HG02798 (cell line): Measurements from ENCODE around the gene GRM1.
"Not testable (repeated sequence)": the region's sequence is repeated elsewhere in the genome, so short reads cannot be mapped to it uniquely, and the experiment has no call there.

Source experiments
- ATAC-seq: cut with Tn5 transposase; IDR thresholded peaks from one replicate; pipeline ENCODE4 v1.9.1; 2021; ENCODE audit warnings: mild to moderate bottlenecking; ENCODE audit not compliant: unreplicated experiment, poor library complexity

Gene GRM1

GRCh38 chr6:146189131-146189530 is 160.3 kb downstream of the GRM1 start:
- no peak for ATAC-seq

GRCh38 chr6:146190581-146190980 is 161.7 kb downstream of the GRM1 start:
- ATAC-seq, result no peak

DNA sequence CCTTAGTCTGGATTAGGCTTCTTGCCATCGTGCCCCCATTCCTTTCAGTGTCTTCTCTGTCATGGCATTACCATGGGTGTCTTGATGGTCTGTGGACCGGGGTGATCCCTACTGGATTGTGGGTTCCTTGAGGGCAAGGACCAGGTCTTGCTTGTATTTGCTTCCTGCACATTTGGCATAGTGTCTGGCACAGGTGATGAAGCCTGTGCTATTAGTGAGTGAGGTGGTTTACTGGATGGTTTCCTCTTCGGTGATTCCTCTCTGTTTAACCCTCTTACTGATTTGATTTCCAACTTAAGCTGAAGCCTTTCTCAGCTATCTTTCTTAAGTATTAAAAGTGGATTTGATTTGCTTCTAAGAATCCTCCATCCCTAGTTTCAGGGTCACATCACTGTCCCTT is 162.3 kb downstream of the GRM1 start:
- no peak for ATAC-seq

GRCh38 chr6:146191612-146192011 is 162.8 kb downstream of the GRM1 start:
- ATAC-seq, result no peak

DNA sequence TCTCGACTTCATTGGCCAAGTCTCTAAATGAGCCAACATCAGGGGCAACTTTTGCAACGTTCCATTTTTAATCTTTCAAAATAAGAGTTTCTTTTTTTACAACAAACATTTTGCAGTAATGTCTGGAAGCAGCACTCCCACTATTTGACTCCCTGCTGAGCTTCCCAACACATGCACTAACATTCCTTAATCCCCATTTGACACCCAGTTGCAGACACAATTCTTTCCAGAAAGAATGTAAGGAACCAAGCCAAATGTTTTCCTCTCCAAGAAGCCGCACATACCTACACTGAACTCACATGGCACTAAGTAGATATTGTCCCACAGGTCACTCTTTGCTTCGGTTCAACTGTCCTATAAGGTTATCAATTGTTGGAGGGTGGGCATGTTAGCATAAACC is 165.6 kb downstream of the GRM1 start:
- ATAC-seq, result no peak

DNA sequence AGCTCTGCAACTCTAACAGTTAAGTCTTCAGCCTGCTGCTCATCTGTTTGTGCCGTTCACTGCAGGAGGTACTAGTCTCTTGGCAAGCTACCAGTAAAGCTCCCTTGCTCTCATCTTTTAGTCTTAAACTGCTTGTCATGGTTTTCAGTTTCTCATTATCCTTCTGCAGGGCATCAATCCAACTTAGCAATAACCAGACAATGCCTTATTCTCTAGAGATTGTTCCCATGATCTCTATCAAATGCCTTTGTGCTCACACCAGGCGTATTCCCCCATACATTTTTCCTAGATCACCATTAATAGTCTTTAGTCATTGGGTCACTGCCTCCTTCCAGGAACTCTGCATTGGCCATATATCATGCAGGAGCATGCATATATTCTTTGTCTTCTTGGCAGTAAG is 171.3 kb downstream of the GRM1 start:
- no peak for ATAC-seq

DNA sequence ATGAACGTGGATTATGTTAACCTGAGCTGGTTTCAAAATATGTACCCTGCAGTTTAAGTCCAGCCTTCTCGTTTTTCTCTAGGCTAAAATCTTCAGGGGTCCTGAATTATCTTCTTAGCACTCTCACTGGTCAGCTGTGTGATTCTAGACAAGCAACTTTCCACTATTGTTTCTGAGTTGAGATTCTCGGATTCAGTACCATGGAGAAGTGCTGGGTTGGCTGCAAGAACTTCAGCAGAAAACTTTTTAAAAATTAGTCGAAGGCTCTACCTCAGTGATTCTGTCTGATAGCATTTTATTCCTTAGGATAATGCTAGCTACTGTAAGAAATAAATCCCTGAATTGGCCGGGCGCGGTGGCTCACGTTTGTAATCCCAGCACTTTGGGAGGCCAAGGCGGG is 173.7 kb downstream of the GRM1 start:
- ATAC-seq, result no peak

- no peak for ATAC-seq
Measured at GRCh38 chr6:146209942-146210341, 181.1 kb downstream of the GRM1 start.

- no peak for ATAC-seq
Measured at GRCh38 chr6:146210406-146211083, 181.7 kb downstream of the GRM1 start.

DNA sequence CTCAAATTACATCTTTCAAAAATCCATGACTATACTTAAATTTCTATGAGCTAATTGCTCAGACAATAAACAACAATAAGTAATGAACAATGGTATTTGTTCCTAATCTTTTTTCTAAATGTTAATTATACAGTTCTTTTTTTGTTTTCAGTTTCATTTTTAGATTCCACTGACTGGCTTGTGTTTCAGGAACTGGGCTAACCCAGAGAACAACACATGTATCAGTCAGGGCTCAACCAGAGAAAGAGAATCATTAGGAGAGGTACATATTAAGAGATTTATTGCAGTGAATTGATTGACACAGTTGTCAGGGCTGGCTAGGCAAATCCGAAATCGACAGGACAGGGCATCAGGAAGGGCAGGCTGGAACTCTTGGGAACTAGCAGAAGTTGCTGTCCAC is 182.8 kb downstream of the GRM1 start:
- ATAC-seq, result peak; percentile 58

GRCh38 chr6:146212781-146213180 is 183.9 kb downstream of the GRM1 start:
- no peak for ATAC-seq

GRCh38 chr6:146219101-146219500 is 190.2 kb downstream of the GRM1 start:
- ATAC-seq, result no peak

GRCh38 chr6:146224449-146224848 is 195.6 kb downstream of the GRM1 start:
- no peak for ATAC-seq

DNA sequence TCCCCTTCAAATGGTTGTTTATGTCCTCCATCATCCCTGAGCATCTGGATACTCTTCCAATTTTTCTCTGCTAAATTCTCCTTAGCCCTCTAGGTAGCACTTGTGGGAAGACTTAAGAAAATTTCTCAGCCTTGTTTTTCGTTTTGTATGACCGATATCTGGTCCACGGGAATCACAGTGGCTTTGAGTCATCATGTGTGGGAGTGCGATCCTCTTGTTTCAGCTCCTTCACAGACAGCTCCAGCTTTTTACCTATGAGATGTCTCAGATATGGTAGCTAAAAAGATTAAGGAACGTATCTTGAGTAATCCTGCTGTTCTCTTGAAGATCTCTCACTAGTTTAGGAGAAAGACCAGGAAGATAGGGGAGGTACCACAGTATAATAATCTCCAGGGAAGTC is 196.1 kb downstream of the GRM1 start:
- no peak for ATAC-seq

- ATAC-seq, result no peak
Measured at GRCh38 chr6:146240322-146240721, 211.5 kb downstream of the GRM1 start.

- no peak for ATAC-seq
Measured at GRCh38 chr6:146240807-146241206, 211.9 kb downstream of the GRM1 start.

GRCh38 chr6:146243646-146244045 is 214.8 kb downstream of the GRM1 start:
- ATAC-seq, result not testable (repeated sequence)

DNA sequence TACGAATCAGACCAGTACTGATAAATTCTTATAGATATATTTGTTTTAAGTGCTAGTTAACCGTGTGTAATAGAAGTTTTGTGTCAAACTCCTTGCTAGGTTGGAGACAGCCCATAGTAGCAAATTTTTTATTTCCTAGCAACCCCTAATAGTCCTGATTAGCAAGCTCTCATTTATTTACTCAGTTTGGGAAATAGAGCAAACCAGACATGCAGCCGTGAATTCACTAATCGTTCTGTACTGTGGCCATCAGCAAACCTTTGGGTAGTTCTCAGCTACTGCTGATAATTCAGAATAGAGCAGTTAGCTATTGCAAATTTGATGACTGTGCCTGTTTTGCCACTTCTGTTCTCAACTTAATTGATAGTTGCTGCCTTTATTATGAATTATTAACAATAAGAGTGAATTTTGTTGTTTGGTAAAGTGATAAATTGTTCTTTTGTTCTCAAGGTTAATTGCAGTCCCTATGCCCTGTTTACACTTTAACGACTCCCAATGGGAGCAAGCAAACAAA is 215.8 kb downstream of the GRM1 start:
- no peak for ATAC-seq

GRCh38 chr6:146246028-146246427 is 217.2 kb downstream of the GRM1 start:
- no peak for ATAC-seq

- ATAC-seq, result no peak
Measured at GRCh38 chr6:146253691-146254090, 224.8 kb downstream of the GRM1 start.

DNA sequence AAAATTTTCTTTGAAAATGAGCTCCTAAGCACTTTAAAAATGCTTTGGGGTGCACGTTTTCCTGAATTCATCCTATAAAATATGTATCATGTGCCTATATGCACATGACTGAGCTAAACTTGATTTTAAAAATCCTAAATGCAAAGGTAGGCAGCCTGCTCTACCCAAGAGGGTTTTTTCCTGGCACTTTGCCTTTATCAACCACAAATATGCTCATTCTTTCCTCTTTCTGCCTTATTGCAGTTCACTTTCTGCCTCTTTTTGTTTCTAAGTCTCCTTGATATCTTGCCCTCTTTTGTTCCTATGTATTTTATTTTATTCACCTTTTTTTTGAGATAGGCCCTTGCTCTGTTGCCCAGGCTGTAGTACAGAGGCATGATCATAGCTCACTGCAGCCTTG is 229.3 kb downstream of the GRM1 start:
- ATAC-seq, result no peak

DNA sequence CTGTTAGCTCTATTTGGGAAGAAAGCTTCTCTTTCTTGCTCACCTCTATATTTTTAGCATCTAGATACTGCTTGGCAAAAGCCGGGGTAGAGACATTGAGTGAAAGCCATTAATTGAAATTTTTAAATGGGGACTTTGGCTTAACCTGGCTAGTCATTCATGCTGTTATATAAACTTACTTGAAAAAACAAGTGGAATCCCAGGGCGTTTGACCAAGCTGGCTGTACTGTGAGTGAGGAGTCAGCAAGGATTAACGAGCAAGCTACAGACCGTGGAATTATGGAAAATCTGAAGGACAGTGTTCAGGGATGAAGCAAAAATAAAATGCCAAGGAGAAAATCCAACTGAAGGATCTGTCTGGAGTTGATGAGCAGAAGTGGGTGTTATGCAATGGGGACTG is 232.0 kb downstream of the GRM1 start:
- ATAC-seq, result no peak
